ENCODE measurements around the gene ARID3A. TPM values are rescaled to one million over a fixed set of nuclear protein-coding genes. Genes with fewer than 3 reads are reported as not detected.

The ARID3A gene
- total and polyA plus RNA-seq, 2 experiments from 2014 or later: 2.8 to 8.5 TPM

DNA sequence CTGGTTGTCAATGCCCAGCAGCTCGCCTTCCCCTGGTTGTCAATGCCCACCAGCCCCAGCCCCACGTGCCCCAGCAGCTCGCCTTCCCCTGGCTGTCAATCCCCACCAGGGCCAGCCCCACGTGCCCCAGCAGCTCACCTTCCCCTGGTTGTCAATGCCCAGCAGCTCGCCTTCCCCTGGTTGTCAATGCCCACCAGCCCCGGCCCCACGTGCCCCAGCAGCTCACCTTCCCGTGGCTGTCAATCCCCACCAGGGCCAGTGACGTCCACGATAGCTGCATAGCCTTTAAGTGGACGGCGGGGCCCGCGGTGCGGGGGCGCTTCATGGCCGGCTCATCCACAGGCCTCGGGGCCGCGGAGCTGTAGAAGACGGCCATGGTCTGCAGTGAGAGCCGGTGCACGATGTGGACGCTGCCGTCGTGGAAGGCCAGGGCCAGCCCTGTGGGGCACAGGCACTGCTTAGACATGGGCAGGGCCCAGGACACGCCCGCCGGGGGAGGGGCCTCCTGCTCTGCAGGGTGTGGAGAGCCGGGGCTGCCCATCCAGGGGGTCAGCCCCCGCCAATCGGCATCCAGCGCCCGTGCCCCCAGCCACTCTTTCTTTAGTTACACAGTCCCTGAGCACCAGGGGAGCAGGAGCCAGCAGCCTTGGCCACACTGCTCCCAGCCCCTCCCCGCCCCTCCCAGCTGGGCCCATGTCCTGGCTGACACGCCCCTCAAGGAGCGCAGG is 46.0 kb upstream of the ARID3A start:
- H3K9ac ChIP-seq: no peak overlapping the region
- H3K4me3 ChIP-seq: no peak overlapping the region
- no peak overlapping the region for H2AFZ ChIP-seq
- no peaks in the 10 kb centered on the region for H3K36me3 ChIP-seq (ENCODE audit: low read depth)
- H3F3A ChIP-seq (ENCODE audit: insufficient read depth): no peaks in the 10 kb centered on the region
- WGBS, 2 experiments (ENCODE audit: low coverage in 1 of 2, low lambda C conversion rate in 2 of 2, missing lambda C conversion rate in 2 of 2): 87 to 92% methylated on average over 26 to 29 of the region's 37 CpGs
- H3K4me1 ChIP-seq (ENCODE audit: insufficient read depth): no peaks in the 10 kb centered on the region
- H3K9me3 ChIP-seq (ENCODE audit: low read depth): no peaks in the 10 kb centered on the region
- no peak overlapping the region for H3K27ac ChIP-seq
- H4K20me1 ChIP-seq (ENCODE audit: insufficient read depth): no peaks in the 10 kb centered on the region
- no peak for TF ChIP-seq EZH2phosphoT487 (IDR thresholded peaks at IDR 0.05; ENCODE audit: insufficient read depth, low read depth)
- no peaks in the 10 kb centered on the region for H3K9me2 ChIP-seq (ENCODE audit: insufficient read depth)
- H3K27me3 ChIP-seq (replicated peaks; ENCODE audit: insufficient read depth): no peaks in the 10 kb centered on the region
- H3K4me2 ChIP-seq (ENCODE audit: unreplicated experiment): no peak overlapping the region
- H3K79me2 ChIP-seq (ENCODE audit: insufficient read depth): no peaks in the 10 kb centered on the region
- in situ Hi-C loops (cut with MboI): no loop called here
- no peak for DNase-seq

DNA sequence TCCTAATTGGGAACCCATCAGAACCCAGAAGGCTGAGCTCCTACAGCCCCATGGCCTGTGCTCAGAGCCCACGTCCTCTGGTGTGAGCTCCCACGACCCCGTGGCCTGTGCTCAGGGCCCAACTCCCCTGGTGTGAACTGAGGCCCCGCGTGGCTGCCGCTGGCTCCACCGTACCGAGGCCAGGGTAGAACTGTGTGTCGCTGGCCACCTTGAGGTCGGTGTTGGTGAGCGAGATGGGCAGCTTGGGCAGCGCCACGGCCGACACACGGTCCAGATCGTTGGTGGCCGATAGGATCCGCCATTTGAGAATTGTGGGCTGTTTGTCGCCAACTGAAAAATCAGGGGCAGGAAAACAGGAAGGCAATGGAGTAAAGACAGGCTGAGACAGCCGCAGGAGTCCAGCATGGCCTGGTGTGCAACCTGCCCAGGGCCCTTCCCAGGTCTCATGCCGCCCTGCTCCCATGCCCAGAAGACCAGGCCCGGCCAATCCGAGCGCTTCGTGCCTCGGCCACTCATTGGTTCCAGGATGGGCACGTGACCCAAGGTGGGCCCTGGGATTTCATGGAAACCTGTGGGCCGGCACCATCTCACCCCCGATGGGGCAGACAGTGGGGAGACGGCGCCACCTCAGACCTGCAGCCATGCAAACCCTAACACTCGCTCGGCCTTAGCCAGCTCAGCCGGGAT is 44.3 kb upstream of the ARID3A start:
- in situ Hi-C loops (cut with MboI): no loop called here
- H4K20me1 ChIP-seq (ENCODE audit: insufficient read depth): no peaks in the 10 kb centered on the region
- no peak for TF ChIP-seq EZH2phosphoT487 (IDR thresholded peaks at IDR 0.05; ENCODE audit: insufficient read depth, low read depth)
- no peak for TF ChIP-seq EZH2 (IDR thresholded peaks at IDR 0.05; ENCODE audit: insufficient read depth, poor library complexity, severe bottlenecking)

DNA sequence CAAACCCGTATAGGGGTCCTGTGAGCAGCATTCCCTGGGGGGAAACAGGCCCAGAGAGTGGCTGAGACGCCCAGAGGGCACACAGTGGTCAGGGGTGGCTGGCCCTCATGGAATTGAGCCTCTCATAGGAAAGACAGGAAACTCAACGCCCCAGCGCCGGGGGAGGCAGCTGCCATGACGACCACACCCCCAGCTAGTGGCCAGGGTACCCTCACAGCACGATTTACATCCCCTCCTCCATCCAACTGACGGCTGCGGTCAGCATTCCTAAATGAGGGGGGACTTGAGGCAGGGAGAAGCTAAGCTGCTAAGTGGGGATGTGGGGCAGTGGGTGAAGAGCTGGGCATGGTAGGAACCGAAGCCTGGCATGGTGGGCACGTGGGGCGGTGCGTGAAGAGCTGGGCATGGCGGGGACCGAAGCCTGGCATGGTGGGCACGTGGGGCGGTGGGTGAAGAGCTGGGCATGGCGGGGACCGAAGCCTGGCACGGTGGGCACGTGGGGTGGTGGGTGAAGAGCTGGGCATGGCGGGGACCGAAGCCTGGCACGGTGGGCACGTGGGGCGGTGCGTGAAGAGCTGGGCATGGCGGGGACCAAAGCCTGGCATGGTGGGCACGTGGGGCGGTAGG is 42.9 kb upstream of the ARID3A start:
- no peaks in the 10 kb centered on the region for H3K36me3 ChIP-seq (ENCODE audit: low read depth)
- H4K20me1 ChIP-seq (ENCODE audit: insufficient read depth): no peaks in the 10 kb centered on the region
- H3K79me2 ChIP-seq (ENCODE audit: insufficient read depth): 0 out of 2 replicates have a peak, but pooled peaks cover 7% of the 10 kb centered on the region
- no peaks in the 10 kb centered on the region for H3K9me2 ChIP-seq (ENCODE audit: insufficient read depth)
- 95 to 97% methylated on average over 15 to 30 of the region's 30 CpGs for WGBS, 2 experiments (ENCODE audit: low coverage in 1 of 2, low lambda C conversion rate in 2 of 2, missing lambda C conversion rate in 2 of 2)
- H3K27ac ChIP-seq: no peak overlapping the region
- H3K9ac ChIP-seq: no peak overlapping the region
- no peaks in the 10 kb centered on the region for H3K9me3 ChIP-seq (ENCODE audit: low read depth)
- H3F3A ChIP-seq (ENCODE audit: insufficient read depth): no peaks in the 10 kb centered on the region
- TF ChIP-seq EZH2 (IDR thresholded peaks at IDR 0.05; ENCODE audit: insufficient read depth, poor library complexity, severe bottlenecking): no peak
- no peak for TF ChIP-seq EZH2phosphoT487 (IDR thresholded peaks at IDR 0.05; ENCODE audit: insufficient read depth, low read depth)
- in situ Hi-C loops (cut with MboI): no loop called here
- H3K4me3 ChIP-seq: no peak overlapping the region
- DNase-seq: no peak
- H2AFZ ChIP-seq: no peak overlapping the region
- no peak overlapping the region for H3K4me2 ChIP-seq (ENCODE audit: unreplicated experiment)
- H3K27me3 ChIP-seq (replicated peaks; ENCODE audit: insufficient read depth): no peaks in the 10 kb centered on the region
- H3K4me1 ChIP-seq (ENCODE audit: insufficient read depth): no peaks in the 10 kb centered on the region

More for the DNA sequence above, 44.3 kb upstream of the ARID3A start:
- Histone ChIP-seq H3K4me3 (no peak overlapping the region), H3K9me2 (ENCODE audit: insufficient read depth) (no peaks in the 10 kb centered on the region), H3K79me2 (ENCODE audit: insufficient read depth) (0 out of 2 replicates have a peak, but pooled peaks cover 2% of the 10 kb centered on the region), H3K9ac (no peak overlapping the region), H3K27me3 (replicated peaks; ENCODE audit: insufficient read depth) (no peaks in the 10 kb centered on the region), H3K4me1 (ENCODE audit: insufficient read depth) (no peaks in the 10 kb centered on the region), H3F3A (ENCODE audit: insufficient read depth) (no peaks in the 10 kb centered on the region), H3K27ac (no peak overlapping the region), H3K4me2 (ENCODE audit: unreplicated experiment) (no peak overlapping the region), H3K36me3 (ENCODE audit: low read depth) (no peaks in the 10 kb centered on the region), H2AFZ (no peak overlapping the region), H3K9me3 (ENCODE audit: low read depth) (no peaks in the 10 kb centered on the region)
- WGBS, 2 experiments (ENCODE audit: low coverage in 1 of 2, low lambda C conversion rate in 2 of 2, missing lambda C conversion rate in 2 of 2): 98% methylated on average over 34 of the region's 34 CpGs
- no peak for DNase-seq

DNA sequence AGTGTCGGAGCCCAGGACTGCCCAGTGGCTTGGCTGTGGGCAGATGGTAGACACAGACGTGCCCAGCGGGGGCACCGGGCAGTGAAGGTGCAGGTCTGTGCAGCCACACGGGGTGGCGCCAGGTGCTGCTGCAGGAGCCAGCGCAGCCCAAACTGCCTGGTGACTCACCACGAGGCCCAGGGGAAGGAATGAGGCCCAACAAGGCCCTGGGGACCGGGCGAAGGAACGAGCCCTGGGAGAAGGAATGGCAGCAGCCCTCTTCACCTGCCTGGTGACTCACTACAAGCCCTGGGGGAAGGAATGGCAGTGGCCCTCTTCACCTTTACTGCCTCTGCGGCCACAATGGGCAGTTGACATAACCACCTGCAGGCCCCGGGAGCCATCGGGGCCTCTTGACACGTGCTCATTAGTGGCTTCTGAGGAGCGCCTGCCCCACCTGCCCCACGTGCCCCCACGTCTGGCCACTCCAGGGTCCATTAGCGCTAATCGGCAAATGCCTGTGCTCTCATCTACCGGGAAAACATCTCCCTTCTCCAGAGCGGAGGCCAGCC is 42.1 kb upstream of the ARID3A start:
- Histone ChIP-seq H3F3A (ENCODE audit: insufficient read depth) (no peaks in the 10 kb centered on the region), H3K4me2 (ENCODE audit: unreplicated experiment) (no peak overlapping the region), H3K79me2 (ENCODE audit: insufficient read depth) (0 out of 2 replicates have a peak, but pooled peaks cover 7% of the 10 kb centered on the region), H2AFZ (no peak overlapping the region), H3K27me3 (replicated peaks; ENCODE audit: insufficient read depth) (no peaks in the 10 kb centered on the region), H3K36me3 (ENCODE audit: low read depth) (no peaks in the 10 kb centered on the region), H3K27ac (no peak overlapping the region), H3K4me3 (no peak overlapping the region), H3K9me3 (ENCODE audit: low read depth) (no peaks in the 10 kb centered on the region), H3K9me2 (ENCODE audit: insufficient read depth) (no peaks in the 10 kb centered on the region), H4K20me1 (ENCODE audit: insufficient read depth) (no peaks in the 10 kb centered on the region), H3K4me1 (ENCODE audit: insufficient read depth) (no peaks in the 10 kb centered on the region), H3K9ac (no peak overlapping the region)
- 97% methylated on average over 22 of the region's 22 CpGs for WGBS, 2 experiments (ENCODE audit: low coverage in 1 of 2, low lambda C conversion rate in 2 of 2, missing lambda C conversion rate in 2 of 2)
- no peak for DNase-seq
- TF ChIP-seq EZH2phosphoT487 (IDR thresholded peaks at IDR 0.05; ENCODE audit: insufficient read depth, low read depth): no peak
- no peak for TF ChIP-seq EZH2 (IDR thresholded peaks at IDR 0.05; ENCODE audit: insufficient read depth, poor library complexity, severe bottlenecking)
- in situ Hi-C loops (cut with MboI): no loop called here
